SK-N-MC (cell line): ENCODE results near the gene EXOC5.

Source experiments
- DNase-seq: peaks from one replicate; pipeline ENCODE4 v3.0.0-alpha.2; 2011; ENCODE audit warnings: low read depth, low spot score
- H3K27ac ChIP-seq: fragments of 200-600 bp; sonication (generic); 2 replicates; pipeline ENCODE4 v1.5.1; 2016; ENCODE audit warnings: mixed run types
- H3K36me3 ChIP-seq: fragments of 200-600 bp; sonication (generic); 2 replicates; pipeline ENCODE4 v1.6.1; 2017; ENCODE audit warnings: antibody characterized with exemption, low read length, mixed read lengths; ENCODE audit not compliant: insufficient read depth
- H3K4me3 ChIP-seq: fragments of 200-600 bp; sonication (generic); 2 replicates; pipeline ENCODE4 v1.5.1; 2016
- H3K9ac ChIP-seq: fragments of 200-600 bp; sonication (generic); 2 replicates; pipeline ENCODE4 v1.8.0; 2017; ENCODE audit warnings: mixed run types, mixed read lengths; ENCODE audit not compliant: insufficient read length
- H3K9me3 ChIP-seq: fragments of 200-600 bp; sonication (generic); 2 replicates; pipeline ENCODE4 v1.6.1; 2017; ENCODE audit warnings: low read depth, mild to moderate bottlenecking, antibody characterized with exemption, low read length, moderate library complexity, mixed read lengths
- EZH2 ChIP-seq: fragments of 200-600 bp; sonication (generic); IDR thresholded peaks from one replicate; pipeline ENCODE4 v1.6.1; 2017; ENCODE audit warnings: antibody characterized with exemption
- FOXP2 ChIP-seq: optimal IDR thresholded peaks from 2 replicates; pipeline ENCODE3; 2011; ENCODE audit warnings: mild to moderate bottlenecking, moderate library complexity; ENCODE audit not compliant: insufficient read depth; ENCODE audit errors: extremely low read length, control extremely low read depth
- POLR2AphosphoS5 ChIP-seq: IDR thresholded peaks from 2 replicates; pipeline ENCODE4 v1.6.1; 2012; ENCODE audit warnings: mild to moderate bottlenecking, low read depth, low read length, borderline replicate concordance

EXOC5 gene

GRCh38 chr14:57293866-57294837 is 25.4 kb upstream of the EXOC5 start:
- H3K27ac ChIP-seq: peak overlapping the region; percentile 43; the same call in 1 of the 2 replicates
- DNase-seq: no peak
- no peak overlapping the region for H3K9ac ChIP-seq
- TF ChIP-seq EZH2: no peak
- TF ChIP-seq FOXP2: no peak
- no peak for TF ChIP-seq POLR2AphosphoS5
- no peak overlapping the region for H3K4me3 ChIP-seq
- H3K9me3 ChIP-seq: no peaks in the 10 kb centered on the region
- no peaks in the 10 kb centered on the region for H3K36me3 ChIP-seq

DNA sequence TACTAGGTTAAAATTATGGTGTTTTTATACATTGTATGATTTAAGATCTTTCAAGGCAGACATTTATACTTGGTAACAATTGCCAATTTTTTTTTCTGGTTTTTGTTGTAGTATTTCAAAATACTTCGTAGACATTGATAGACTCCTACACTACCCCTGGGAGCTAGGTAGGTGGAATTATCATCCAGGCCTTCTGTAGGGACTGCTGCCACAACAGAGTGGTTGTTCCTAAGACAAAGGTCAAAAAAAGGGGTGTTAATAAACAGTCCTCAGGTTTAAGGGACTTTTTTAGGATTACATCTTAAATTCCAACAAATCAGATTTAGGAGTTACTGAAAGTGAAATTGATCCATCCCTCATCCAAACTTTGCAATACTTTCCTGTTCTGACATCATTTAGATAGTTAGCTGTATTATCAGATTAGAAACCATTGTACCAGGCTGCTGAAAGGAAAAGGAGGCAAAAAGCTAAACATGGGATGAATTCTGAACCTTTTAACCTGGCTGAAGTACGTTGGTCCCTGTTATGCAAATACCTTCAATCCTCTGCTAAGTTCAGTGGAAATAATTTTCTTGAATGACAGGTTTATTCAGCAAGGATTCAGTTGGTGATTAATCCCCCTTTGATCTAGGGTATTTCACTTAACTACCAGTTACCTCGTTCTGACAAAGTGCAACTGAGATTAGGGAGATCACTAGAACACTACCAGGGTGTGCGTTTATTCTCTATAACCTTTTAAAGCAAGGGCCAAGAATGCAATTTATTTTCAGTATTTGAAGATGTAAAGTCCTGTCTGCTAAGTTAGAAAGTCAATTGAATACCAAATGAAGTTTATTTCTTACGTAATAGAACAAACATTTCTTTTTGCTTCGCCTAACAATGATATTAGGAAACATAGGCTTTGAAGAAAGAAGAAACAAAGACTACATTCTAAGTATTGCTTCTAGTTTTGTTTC is 23.3 kb upstream of the EXOC5 start:
- TF ChIP-seq EZH2 (no peak), POLR2AphosphoS5 (no peak), FOXP2 (no peak)
- peak overlapping the region; percentile 7 for H3K9ac ChIP-seq
- H3K27ac ChIP-seq: peak overlapping the region; percentile 10; the same call in 1 of the 2 replicates
- no peaks in the 10 kb centered on the region for H3K9me3 ChIP-seq
- H3K4me3 ChIP-seq: no peak overlapping the region
- no peaks in the 10 kb centered on the region for H3K36me3 ChIP-seq
- no peak for DNase-seq

- no peak overlapping the region for H3K9ac ChIP-seq
- H3K36me3 ChIP-seq: peaks cover 10% of the 10 kb centered on the region
- H3K4me3 ChIP-seq: no peak overlapping the region
- H3K27ac ChIP-seq: no peak overlapping the region
- no peaks in the 10 kb centered on the region for H3K9me3 ChIP-seq
- DNase-seq: no peak
- TF ChIP-seq EZH2 (no peak), FOXP2 (no peak), POLR2AphosphoS5 (no peak)
Observed at GRCh38 chr14:57290751-57291150, 22.0 kb upstream of the EXOC5 start.

GRCh38 chr14:57287745-57288144 is 19.0 kb upstream of the EXOC5 start:
- DNase-seq: no peak
- Histone ChIP-seq H3K9me3 (no peaks in the 10 kb centered on the region), H3K9ac (no peak overlapping the region), H3K36me3 (peaks cover 19% of the 10 kb centered on the region), H3K4me3 (no peak overlapping the region), H3K27ac (no peak overlapping the region)
- TF ChIP-seq POLR2AphosphoS5 (no peak), FOXP2 (no peak), EZH2 (no peak)

DNA sequence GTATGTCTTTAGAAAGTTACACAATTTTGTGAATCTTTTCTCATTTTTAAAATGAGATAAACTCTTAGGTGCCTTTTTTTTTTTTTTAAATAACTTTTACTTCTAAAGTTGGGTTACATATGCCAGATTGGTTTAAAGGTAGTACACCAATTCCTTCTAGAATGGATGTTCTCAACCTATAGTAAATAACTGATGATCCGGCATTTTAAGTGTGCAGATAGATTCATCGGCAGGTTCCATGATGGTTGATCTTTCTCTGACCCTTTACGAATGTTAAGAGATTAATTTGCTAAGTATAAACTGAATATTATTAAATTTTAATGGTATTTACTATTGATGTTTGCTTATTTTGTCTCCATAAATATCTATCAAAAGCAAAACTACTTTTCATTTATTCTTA is 8.4 kb upstream of the EXOC5 start:
- Histone ChIP-seq H3K9me3 (no peaks in the 10 kb centered on the region), H3K9ac (no peak overlapping the region), H3K36me3 (peaks cover 61% of the 10 kb centered on the region), H3K27ac (no peak overlapping the region), H3K4me3 (no peak overlapping the region)
- TF ChIP-seq FOXP2 (no peak), EZH2 (no peak), POLR2AphosphoS5 (no peak)
- DNase-seq: no peak

DNA sequence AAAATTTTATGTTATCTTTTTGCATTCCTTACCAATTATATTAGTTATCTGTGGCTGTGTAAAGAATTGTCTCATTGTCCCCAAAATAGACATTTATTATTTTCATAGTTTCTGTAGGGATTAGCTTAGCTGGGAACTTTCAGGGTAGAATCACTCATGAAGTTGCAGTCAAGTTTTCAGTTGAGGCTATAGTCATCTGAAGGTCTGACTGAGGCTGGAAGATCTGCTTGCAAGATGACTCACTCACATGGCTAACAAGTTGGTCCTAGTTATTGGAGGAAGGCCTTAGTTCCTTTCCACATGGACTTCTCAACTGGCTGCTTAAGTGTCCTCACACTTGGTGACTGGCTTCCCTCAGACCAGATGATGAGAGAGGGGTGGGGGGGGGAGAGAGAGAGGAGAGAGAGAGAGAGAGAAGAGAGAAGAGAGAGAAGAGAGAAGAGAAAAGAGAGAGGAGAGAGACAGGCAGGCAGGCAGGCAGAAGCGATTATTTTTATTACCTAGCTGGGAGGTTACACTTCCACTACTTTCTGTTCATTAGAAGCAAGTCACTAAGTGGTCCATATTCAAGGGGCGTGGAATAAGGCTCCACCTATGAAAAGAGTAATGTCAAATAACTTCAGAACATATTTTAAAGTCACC is 6.4 kb upstream of the EXOC5 start:
- TF ChIP-seq EZH2 (no peak), POLR2AphosphoS5 (no peak)
- DNase-seq: no peak
- Histone ChIP-seq H3K9me3 (no peaks in the 10 kb centered on the region; the same call in 1 of the 2 replicates), H3K36me3 (peaks cover 67% of the 10 kb centered on the region), H3K9ac (no peak overlapping the region), H3K4me3 (no peak overlapping the region), H3K27ac (no peak overlapping the region)

GRCh38 chr14:57274551-57274950 is 5.8 kb upstream of the EXOC5 start:
- no peak for TF ChIP-seq EZH2
- no peak for TF ChIP-seq FOXP2
- no peak for TF ChIP-seq POLR2AphosphoS5
- peaks cover 65% of the 10 kb centered on the region for H3K36me3 ChIP-seq
- H3K9ac ChIP-seq: no peak overlapping the region
- no peak overlapping the region for H3K27ac ChIP-seq
- no peaks in the 10 kb centered on the region; the same call in 1 of the 2 replicates for H3K9me3 ChIP-seq
- DNase-seq: no peak
- no peak overlapping the region for H3K4me3 ChIP-seq

DNA sequence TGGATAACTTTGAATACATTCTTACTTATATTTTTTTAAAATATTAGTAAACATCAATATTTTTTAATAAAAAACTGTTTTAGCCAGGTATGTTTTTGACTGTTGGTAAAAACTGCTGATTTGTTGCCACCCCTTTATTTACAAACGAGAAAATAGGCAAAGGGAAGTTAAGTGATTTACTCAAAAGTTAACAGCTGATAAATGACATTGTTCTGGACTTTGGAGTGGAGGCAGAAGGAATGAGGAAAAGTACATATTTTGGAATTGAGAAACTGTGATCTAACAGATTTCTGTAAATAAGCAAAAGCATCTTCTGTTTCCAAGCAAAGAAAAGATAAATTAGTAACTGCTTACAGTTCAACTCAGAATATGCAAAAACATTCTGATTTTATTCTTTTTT is 4.5 kb upstream of the EXOC5 start:
- TF ChIP-seq EZH2 (no peak), FOXP2 (no peak), POLR2AphosphoS5 (no peak)
- no peak for DNase-seq
- H3K9me3 ChIP-seq: no peaks in the 10 kb centered on the region; the same call in 1 of the 2 replicates

More for the DNA sequence above, 4.5 kb upstream of the EXOC5 start:
- no peak overlapping the region for H3K27ac ChIP-seq
- peaks cover 65% of the 10 kb centered on the region for H3K36me3 ChIP-seq
- H3K4me3 ChIP-seq: no peak overlapping the region
- H3K9ac ChIP-seq: no peak overlapping the region
